IMR-90 (cell line): ENCODE data around the gene MTRF1L. TPM values are rescaled to one million over a fixed set of nuclear protein-coding genes. Genes with fewer than 3 reads are reported as not detected.

Experiments
- ATAC-seq: fragments of 200-7000 bp; cut with Tn5 transposase; 2 replicates; pipeline ENCODE4 v1.9.1; 2020; ENCODE audit warnings: low read depth, mild to moderate bottlenecking, moderate library complexity
- BruUV-seq: library from RNA; stranded (reverse); fragments of 400-500 nt; replicated peaks from 2 replicates; lab custom pipeline; 2021; lab: Mats Ljungman, UMichigan
- CTCF ChIA-PET: fragments of 300-600 bp; formaldehyde crosslinking; extraction: SDS; loops from one replicate; lab custom pipeline; 2021; ENCODE audit warnings: antibody characterized with exemption; lab: Yijun Ruan, JAX
- POLR2A ChIA-PET: fragments of 300-600 bp; sonication (Branson Sonifier 250); formaldehyde crosslinking; loops from one replicate; lab custom pipeline; 2022; ENCODE audit warnings: antibody characterized with exemption; ENCODE audit not compliant: unreplicated experiment; lab: Charles Lee
- DNase-seq: peaks from one replicate; pipeline ENCODE4 v3.0.0; 2013
- H2AFZ ChIP-seq: replicated peaks from 2 replicates; pipeline ENCODE3; 2013; ENCODE audit warnings: low read length, mild to moderate bottlenecking; ENCODE audit not compliant: poor library complexity
- H2AK5ac ChIP-seq: 2 replicates; pipeline ENCODE4 v1.6.1; 2013; ENCODE audit warnings: low read depth, low read length, inconsistent platforms
- H2AK9ac ChIP-seq: replicated peaks from 2 replicates; pipeline ENCODE3; 2013; ENCODE audit warnings: mild to moderate bottlenecking, low read depth, low read length, moderate library complexity; ENCODE audit not compliant: poor library complexity
- H2BK120ac ChIP-seq: 2 replicates; pipeline ENCODE4 v1.6.1; 2013; ENCODE audit warnings: low read depth, low read length, inconsistent platforms
- H2BK15ac ChIP-seq: 3 replicates; pipeline ENCODE4 v1.6.1; 2013; ENCODE audit warnings: low read depth, low read length, inconsistent platforms
- H2BK20ac ChIP-seq: 2 replicates; pipeline ENCODE4 v1.6.1; 2013; ENCODE audit warnings: low read depth, mild to moderate bottlenecking, inconsistent platforms, low read length, moderate library complexity
- H2BK5ac ChIP-seq: 2 replicates; pipeline ENCODE4 v1.6.1; 2013; ENCODE audit warnings: mild to moderate bottlenecking, low read depth, low read length, inconsistent platforms; ENCODE audit not compliant: poor library complexity, severe bottlenecking
- H3K14ac ChIP-seq: replicated peaks from 2 replicates; pipeline ENCODE4 v1.6.1; 2013; ENCODE audit warnings: low read depth, low read length, inconsistent platforms
- H3K18ac ChIP-seq: 2 replicates; pipeline ENCODE4 v1.6.1; 2013; ENCODE audit warnings: low read depth, low read length, control low read depth
- H3K23ac ChIP-seq: 2 replicates; pipeline ENCODE4 v1.6.1; 2013; ENCODE audit warnings: low read depth, low read length, inconsistent platforms
- H3K27ac ChIP-seq: 2 replicates; pipeline ENCODE4 v1.5.1; 2013; ENCODE audit warnings: mild to moderate bottlenecking, control low read depth, low read length; ENCODE audit not compliant: insufficient read depth
- H3K27me3 ChIP-seq: 2 replicates; pipeline ENCODE4 v1.6.1; 2013; ENCODE audit warnings: low read length; ENCODE audit not compliant: control insufficient read depth, insufficient read depth
- H3K36me3 ChIP-seq: 2 replicates; pipeline ENCODE4 v1.6.1; 2013; ENCODE audit warnings: low read length, mixed read lengths; ENCODE audit not compliant: control insufficient read depth, insufficient read depth
- H3K4ac ChIP-seq: 2 replicates; pipeline ENCODE4 v1.6.1; 2013; ENCODE audit warnings: low read depth, low read length, inconsistent platforms
- H3K4me1 ChIP-seq: 2 replicates; pipeline ENCODE4 v1.6.1; 2013; ENCODE audit warnings: low read length, mixed read lengths; ENCODE audit not compliant: control insufficient read depth, insufficient read depth
- H3K4me2 ChIP-seq: 2 replicates; pipeline ENCODE4 v1.6.1; 2013; ENCODE audit warnings: low read depth, mild to moderate bottlenecking, control low read depth, low read length, moderate library complexity
- H3K4me3 ChIP-seq: 2 replicates; pipeline ENCODE4 v1.5.1; 2013; ENCODE audit warnings: low read depth, mild to moderate bottlenecking, control low read depth, low read length, moderate library complexity; ENCODE audit not compliant: insufficient read depth
- H3K56ac ChIP-seq: 2 replicates; pipeline ENCODE4 v1.6.1; 2013; ENCODE audit warnings: low read length, inconsistent platforms; ENCODE audit not compliant: insufficient read depth; ENCODE audit errors: extremely low read depth
- H3K79me1 ChIP-seq, 2 experiments: 2 replicates each; pipeline ENCODE4 v1.6.1; 2013; ENCODE audit warnings: low read length in 2 of 2, inconsistent platforms in 1 of 2, low read depth in 1 of 2
- H3K9ac ChIP-seq: 2 replicates; pipeline ENCODE4 v1.6.1; 2013; ENCODE audit warnings: low read depth, low read length, control low read depth
- H3K9me1 ChIP-seq: 2 replicates; pipeline ENCODE4 v1.6.1; 2013; ENCODE audit warnings: low read length, inconsistent platforms; ENCODE audit not compliant: insufficient read depth
- H3K9me3 ChIP-seq: 2 replicates; pipeline ENCODE4 v1.6.1; 2013; ENCODE audit warnings: low read length; ENCODE audit not compliant: control insufficient read depth, insufficient read depth
- H4K20me1 ChIP-seq: 2 replicates; pipeline ENCODE4 v1.6.1; 2013; ENCODE audit warnings: low read length, inconsistent platforms; ENCODE audit not compliant: insufficient read depth
- H4K5ac ChIP-seq: 2 replicates; pipeline ENCODE4 v1.6.1; 2013; ENCODE audit warnings: mild to moderate bottlenecking, low read depth, low read length, control low read depth
- H4K8ac ChIP-seq, 2 experiments: 2 replicates each; pipeline ENCODE4 v1.6.1; 2013; ENCODE audit warnings: low read depth in 2 of 2, low read length in 2 of 2, control low read depth in 1 of 2, inconsistent platforms in 1 of 2
- H4K91ac ChIP-seq: 2 replicates; pipeline ENCODE4 v1.6.1; 2013; ENCODE audit warnings: low read depth, low read length, inconsistent platforms; ENCODE audit not compliant: insufficient read depth
- BHLHE40 ChIP-seq: fragments of 150-350 bp; IDR thresholded peaks from 2 replicates; pipeline ENCODE4 v1.6.1; 2016; ENCODE audit warnings: mild to moderate bottlenecking, low read depth, low read length
- CEBPB ChIP-seq: IDR thresholded peaks from 2 replicates; pipeline ENCODE4 v1.6.1; 2012; ENCODE audit warnings: low read depth, low read length, improper control_type of control experiment
- CHD1 ChIP-seq: IDR thresholded peaks from 2 replicates; pipeline ENCODE4 v1.6.1; 2012; ENCODE audit warnings: low read depth, low read length, improper control_type of control experiment
- ELK1 ChIP-seq: fragments of 150-350 bp; IDR thresholded peaks from 2 replicates; pipeline ENCODE4 v1.6.1; 2016; ENCODE audit warnings: low read depth, mild to moderate bottlenecking, low read length, moderate library complexity, borderline replicate concordance
- FOS ChIP-seq: fragments of 150-350 bp; IDR thresholded peaks from 2 replicates; pipeline ENCODE4 v1.6.1; 2016; ENCODE audit warnings: low read depth, low read length
- MAFK ChIP-seq: IDR thresholded peaks from 2 replicates; pipeline ENCODE4 v1.6.1; 2012; ENCODE audit warnings: low read depth, low read length, improper control_type of control experiment
- MXI1 ChIP-seq: IDR thresholded peaks from 2 replicates; pipeline ENCODE4 v1.6.1; 2012; ENCODE audit warnings: low read depth, mild to moderate bottlenecking, low read length, moderate library complexity, borderline replicate concordance
- NFE2L2 ChIP-seq: fragments of 150-350 bp; IDR thresholded peaks from 2 replicates; pipeline ENCODE4 v1.6.1; 2016; ENCODE audit warnings: low read depth, mild to moderate bottlenecking, low read length
- POLR2A ChIP-seq: IDR thresholded peaks from 2 replicates; pipeline ENCODE4 v1.6.1; 2012; ENCODE audit warnings: mild to moderate bottlenecking, low read depth, low read length
- RAD21 ChIP-seq: IDR thresholded peaks from 2 replicates; pipeline ENCODE4 v1.6.1; 2012; ENCODE audit warnings: low read length, improper control_type of control experiment
- RCOR1 ChIP-seq: IDR thresholded peaks from 2 replicates; pipeline ENCODE4 v1.6.1; 2012; ENCODE audit warnings: mild to moderate bottlenecking, low read length, improper control_type of control experiment; ENCODE audit not compliant: insufficient replicate concordance
- RFX5 ChIP-seq: IDR thresholded peaks from 2 replicates; pipeline ENCODE4 v1.8.0; 2012; ENCODE audit warnings: low read depth, mild to moderate bottlenecking, low read length, moderate library complexity
- SMC3 ChIP-seq: fragments of 150-350 bp; IDR thresholded peaks from 2 replicates; pipeline ENCODE4 v1.6.1; 2016; ENCODE audit warnings: low read depth, mild to moderate bottlenecking, antibody characterized with exemption, low read length, moderate library complexity
- WGBS, 2 experiments: methylation state at CpG; one replicate each; pipeline versions ENCODE4 v1.1.5 to v1.1.7; 2013; ENCODE audit warnings: missing lambda C conversion rate in 2 of 2; ENCODE audit not compliant: insufficient read length in 1 of 2; ENCODE audit errors: extremely low coverage in 2 of 2; 5-methylcytosine and 5-hydroxymethylcytosine counted together
- dilution Hi-C: fragments of 300-500 bp; cut with HindIII; formaldehyde crosslinking; loops from one replicate; pipeline ENCODE4 v1.14.3; 2018; ENCODE audit warnings: low sequenced_read_pairs; ENCODE audit not compliant: unreplicated experiment
- in situ Hi-C: fragments of 300-500 bp; cut with MboI; formaldehyde crosslinking; loops from 3 replicates; pipeline ENCODE4 v1.14.3; 2019; ENCODE audit warnings: low sequenced_read_pairs, inconsistent platforms, mixed read lengths
- intact Hi-C: fragments of 100-400 bp; cut with micrococcal nuclease; formaldehyde crosslinking; loops from 2 replicates; pipeline ENCODE4 v1.10.0; 2022
- polyA plus RNA-seq, 3 experiments: library from polyadenylated mRNA; depleted of rRNA; stranded (reverse); fragments of >200 nt; gene quantifications; 2 replicates each; pipeline ENCODE4 v1.2.3, GENCODE V29; 2012; ENCODE audit warnings: low replicate concordance in 1 of 3
- total RNA-seq: library from RNA; depleted of rRNA; stranded (reverse); fragments of >200 nt; gene quantifications from 2 replicates; pipeline ENCODE4 v1.2.3, GENCODE V29; 2012
- TF ChIP-seq, protein P1 (sequence below): conservative IDR thresholded peaks from 2 replicates; pipeline ENCODE4 v1.5.1; 2012; ENCODE audit warnings: mild to moderate bottlenecking, low read depth, low read length, improper control_type of control experiment
- TF ChIP-seq, protein P2 (sequence below): fragments of 150-350 bp; IDR thresholded peaks from 2 replicates; pipeline ENCODE4 v1.6.1; 2017; ENCODE audit warnings: mild to moderate bottlenecking, antibody characterized with exemption, low read length, low read depth

MTRF1L gene
- total and polyA plus RNA-seq, 2 of the 4 experiments (the other 2 are of a cell fraction), result 6.9 to 11.1 TPM

GRCh38 chr6:152979116-152979515, 23.4 kb downstream of the MTRF1L start:
- H2BK20ac ChIP-seq, result no peak overlapping the region
- H3K14ac ChIP-seq, result no peak overlapping the region
- H3K56ac ChIP-seq, result no peak overlapping the region
- no peak for TF ChIP-seq MAFK
- no peak for TF ChIP-seq RCOR1
- TF ChIP-seq ELK1, result no peak
- TF ChIP-seq CHD1, result no peak
- no peak for TF ChIP-seq CEBPB
- TF ChIP-seq POLR2A, result no peak
- TF ChIP-seq, protein P1, sequence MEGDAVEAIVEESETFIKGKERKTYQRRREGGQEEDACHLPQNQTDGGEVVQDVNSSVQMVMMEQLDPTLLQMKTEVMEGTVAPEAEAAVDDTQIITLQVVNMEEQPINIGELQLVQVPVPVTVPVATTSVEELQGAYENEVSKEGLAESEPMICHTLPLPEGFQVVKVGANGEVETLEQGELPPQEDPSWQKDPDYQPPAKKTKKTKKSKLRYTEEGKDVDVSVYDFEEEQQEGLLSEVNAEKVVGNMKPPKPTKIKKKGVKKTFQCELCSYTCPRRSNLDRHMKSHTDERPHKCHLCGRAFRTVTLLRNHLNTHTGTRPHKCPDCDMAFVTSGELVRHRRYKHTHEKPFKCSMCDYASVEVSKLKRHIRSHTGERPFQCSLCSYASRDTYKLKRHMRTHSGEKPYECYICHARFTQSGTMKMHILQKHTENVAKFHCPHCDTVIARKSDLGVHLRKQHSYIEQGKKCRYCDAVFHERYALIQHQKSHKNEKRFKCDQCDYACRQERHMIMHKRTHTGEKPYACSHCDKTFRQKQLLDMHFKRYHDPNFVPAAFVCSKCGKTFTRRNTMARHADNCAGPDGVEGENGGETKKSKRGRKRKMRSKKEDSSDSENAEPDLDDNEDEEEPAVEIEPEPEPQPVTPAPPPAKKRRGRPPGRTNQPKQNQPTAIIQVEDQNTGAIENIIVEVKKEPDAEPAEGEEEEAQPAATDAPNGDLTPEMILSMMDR, result no peak
- TF ChIP-seq SMC3, result no peak
- no peak for TF ChIP-seq FOS
- TF ChIP-seq RFX5, result no peak
- TF ChIP-seq MXI1, result no peak
- TF ChIP-seq NFE2L2, result no peak
- TF ChIP-seq RAD21, result no peak
- TF ChIP-seq, protein P2, sequence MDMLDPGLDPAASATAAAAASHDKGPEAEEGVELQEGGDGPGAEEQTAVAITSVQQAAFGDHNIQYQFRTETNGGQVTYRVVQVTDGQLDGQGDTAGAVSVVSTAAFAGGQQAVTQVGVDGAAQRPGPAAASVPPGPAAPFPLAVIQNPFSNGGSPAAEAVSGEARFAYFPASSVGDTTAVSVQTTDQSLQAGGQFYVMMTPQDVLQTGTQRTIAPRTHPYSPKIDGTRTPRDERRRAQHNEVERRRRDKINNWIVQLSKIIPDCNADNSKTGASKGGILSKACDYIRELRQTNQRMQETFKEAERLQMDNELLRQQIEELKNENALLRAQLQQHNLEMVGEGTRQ, result no peak
- TF ChIP-seq BHLHE40, result no peak
- no peak overlapping the region for H3K4me3 ChIP-seq
- peak overlapping the region; percentile 59; the same call in 1 of the 2 replicates for H3K23ac ChIP-seq
- no TSS peak for BruUV-seq
- no peak overlapping the region for H3K9ac ChIP-seq
- ATAC-seq, result no peak
- no CpG with 5 or more reads among the region's 1 CpG for WGBS, 2 experiments
- H3K27me3 ChIP-seq, result no peaks in the 10 kb centered on the region
- H3K27ac ChIP-seq, result no peak overlapping the region
- H2BK15ac ChIP-seq, result no peak overlapping the region
- 0 out of 4 replicates have a peak overlapping the region, but pooled peaks of 1 of the 2 experiments have one; percentile 21 for H4K8ac ChIP-seq
- in situ Hi-C loops, result no loop called here
- peaks cover 5% of the 10 kb centered on the region for H3K4me1 ChIP-seq
- peaks cover 0 to 7% of the 10 kb centered on the region in 2 experiments; a peak in 2 of 4 replicates for H3K79me1 ChIP-seq
- no peak overlapping the region for H3K18ac ChIP-seq
- H3K4ac ChIP-seq, result 0 out of 2 replicates have a peak overlapping the region, but pooled peaks have one; percentile 10
- POLR2A ChIA-PET, result no interaction called here
- CTCF ChIA-PET, result interaction anchor here (0.6 kb wide), 1 partner anchor 1218 kb away, joined by 3 read pairs; no protein-coding TSS in a partner anchor
- no peaks in the 10 kb centered on the region for H3K9me3 ChIP-seq
- H2AK5ac ChIP-seq, result no peak overlapping the region
- DNase-seq, result no peak
- H2AFZ ChIP-seq, result no peak overlapping the region
- H4K91ac ChIP-seq, result no peak overlapping the region
- no peak overlapping the region for H4K5ac ChIP-seq
- peak overlapping the region; percentile 42 for H2BK5ac ChIP-seq
- intact Hi-C loops, result no loop called here
- no peak overlapping the region for H2AK9ac ChIP-seq
- H3K4me2 ChIP-seq, result no peak overlapping the region; the same call in 1 of the 2 replicates
- peaks cover 25% of the 10 kb centered on the region for H4K20me1 ChIP-seq
- H3K9me1 ChIP-seq, result peaks cover 5% of the 10 kb centered on the region; the same call in 1 of the 2 replicates
- peak overlapping the region; percentile 19; the same call in 1 of the 2 replicates for H2BK120ac ChIP-seq
- H3K36me3 ChIP-seq, result peaks cover 5% of the 10 kb centered on the region; the same call in 1 of the 2 replicates
- dilution Hi-C loops, result no loop called here
